ENCODE measurements around the gene TNFRSF12A. TPM values are rescaled to one million over a fixed set of nuclear protein-coding genes. Genes with fewer than 3 reads are reported as not detected.

Gene TNFRSF12A
- polyA plus RNA-seq, 1 donor (not counting 4 experiments of a cell fraction or from before 2014, with no cell fraction given) = 147 TPM

DNA sequence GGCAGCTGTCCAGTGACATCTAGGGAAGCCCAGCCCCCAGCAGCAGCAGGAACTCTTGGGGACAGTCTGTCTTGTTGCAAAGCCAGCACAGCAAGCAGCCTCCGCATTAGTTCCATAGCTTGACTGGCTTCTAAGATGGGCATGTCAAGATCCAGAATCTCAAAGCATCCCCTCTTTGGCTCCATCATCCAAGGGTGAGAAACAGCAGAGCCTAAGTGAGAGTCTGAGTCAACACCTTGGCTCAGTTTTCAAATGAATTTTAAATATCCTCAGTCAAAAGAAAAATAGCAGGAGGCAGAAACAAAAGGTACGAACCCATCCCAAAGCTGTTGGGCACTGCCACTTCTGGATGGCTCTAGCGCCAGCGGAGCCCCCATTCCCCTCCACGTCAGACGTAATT is 5.2 kb upstream of the TNFRSF12A start:
- Histone ChIP-seq H3K4me2 (ENCODE audit: control insufficient read depth, extremely low read depth, insufficient read depth, low read depth, low read length) (no peak overlapping the region), H4K20me1 (ENCODE audit: control insufficient read depth, extremely low read depth, insufficient read depth, low read length) (no peaks in the 10 kb centered on the region), H3K9me1 (ENCODE audit: control insufficient read depth, extremely low read depth, insufficient read depth, low read length) (no peaks in the 10 kb centered on the region), H3K4me1 (ENCODE audit: control insufficient read depth, extremely low read depth, insufficient read depth, low read length) (peaks cover 15% of the 10 kb centered on the region), H3K36me3 (ENCODE audit: control insufficient read depth in 2 of 2, extremely low read depth in 1 of 2, insufficient read depth in 2 of 2, low read length in 2 of 2) (no peaks in the 10 kb centered on the region), H3K27me3 (ENCODE audit: control insufficient read depth, extremely low read depth, insufficient read depth, low read length) (peaks cover 35% of the 10 kb centered on the region), H2AFZ (ENCODE audit: control insufficient read depth, low read length) (no peak overlapping the region), H3K4me3 (ENCODE audit: control insufficient read depth in 2 of 3, extremely low read depth in 1 of 3, insufficient read depth in 2 of 3, low read depth in 1 of 3, low read length in 3 of 3) (no peak overlapping the region), H3K27ac (ENCODE audit: control insufficient read depth, insufficient read depth, low read length) (no peak overlapping the region), H3K9ac (ENCODE audit: control insufficient read depth, extremely low read depth, insufficient read depth, low read length) (no peak overlapping the region), H3K9me3 (ENCODE audit: control insufficient read depth, low read depth, low read length) (no peaks in the 10 kb centered on the region), H3K79me2 (ENCODE audit: control insufficient read depth, insufficient read depth, low read length) (no peaks in the 10 kb centered on the region)
- dilution Hi-C loops (cut with MboI; ENCODE audit: extremely low pct_ligation_motif_present, low sequenced_read_pairs) = no loop called here
- DNase-seq (ENCODE audit: low read depth, low spot score) (no peak), FAIRE-seq (no peak)
- TF ChIP-seq EZH2 (IDR thresholded peaks at IDR 0.05; ENCODE audit: low read length) = no peak
- TF ChIP-seq, protein P1, sequence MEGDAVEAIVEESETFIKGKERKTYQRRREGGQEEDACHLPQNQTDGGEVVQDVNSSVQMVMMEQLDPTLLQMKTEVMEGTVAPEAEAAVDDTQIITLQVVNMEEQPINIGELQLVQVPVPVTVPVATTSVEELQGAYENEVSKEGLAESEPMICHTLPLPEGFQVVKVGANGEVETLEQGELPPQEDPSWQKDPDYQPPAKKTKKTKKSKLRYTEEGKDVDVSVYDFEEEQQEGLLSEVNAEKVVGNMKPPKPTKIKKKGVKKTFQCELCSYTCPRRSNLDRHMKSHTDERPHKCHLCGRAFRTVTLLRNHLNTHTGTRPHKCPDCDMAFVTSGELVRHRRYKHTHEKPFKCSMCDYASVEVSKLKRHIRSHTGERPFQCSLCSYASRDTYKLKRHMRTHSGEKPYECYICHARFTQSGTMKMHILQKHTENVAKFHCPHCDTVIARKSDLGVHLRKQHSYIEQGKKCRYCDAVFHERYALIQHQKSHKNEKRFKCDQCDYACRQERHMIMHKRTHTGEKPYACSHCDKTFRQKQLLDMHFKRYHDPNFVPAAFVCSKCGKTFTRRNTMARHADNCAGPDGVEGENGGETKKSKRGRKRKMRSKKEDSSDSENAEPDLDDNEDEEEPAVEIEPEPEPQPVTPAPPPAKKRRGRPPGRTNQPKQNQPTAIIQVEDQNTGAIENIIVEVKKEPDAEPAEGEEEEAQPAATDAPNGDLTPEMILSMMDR (optimal IDR thresholded peaks at IDR 0.05 in 1 of 3, IDR thresholded peaks at IDR 0.05 in 1 of 3, conservative IDR thresholded peaks at IDR 0.05 in 1 of 3; ENCODE audit: extremely low read depth in 1 of 3, insufficient read depth in 2 of 3, low read length in 3 of 3) = no peak

DNA sequence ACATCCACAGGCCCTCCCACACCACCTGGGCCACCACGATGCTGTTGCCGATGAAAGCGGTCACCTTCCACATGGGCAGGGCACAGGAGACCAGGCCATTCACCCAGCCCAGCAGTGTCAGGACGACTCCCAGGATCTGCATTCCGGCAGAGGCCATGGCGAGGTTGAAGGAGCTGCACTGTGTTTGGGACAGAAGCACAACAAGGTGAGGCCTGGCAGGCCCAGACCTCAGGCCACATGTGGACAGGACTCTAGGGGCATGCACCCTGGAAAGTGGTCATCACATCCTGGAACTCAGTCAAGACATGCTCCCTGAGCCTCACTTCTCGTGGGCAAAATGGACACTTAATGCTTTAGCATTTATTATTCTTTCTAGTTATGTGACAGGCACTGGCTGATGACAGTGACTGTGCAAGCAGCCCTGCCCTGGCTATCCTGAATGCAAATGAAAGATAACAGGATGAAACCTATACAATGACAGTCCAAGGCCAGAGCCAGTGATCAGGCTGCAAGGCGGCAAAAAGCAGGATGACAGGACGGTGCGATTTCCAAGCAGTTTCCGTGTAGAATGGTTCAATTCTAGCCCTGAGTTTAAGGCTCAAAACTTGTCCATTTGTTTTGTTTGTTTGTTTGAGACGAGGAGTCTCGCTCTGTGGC is 4.2 kb upstream of the TNFRSF12A start:
- no peak for TF ChIP-seq EZH2 (IDR thresholded peaks at IDR 0.05; ENCODE audit: low read length)
- TF ChIP-seq, protein P1 (optimal IDR thresholded peaks at IDR 0.05 in 1 of 3, IDR thresholded peaks at IDR 0.05 in 1 of 3, conservative IDR thresholded peaks at IDR 0.05 in 1 of 3; ENCODE audit: extremely low read depth in 1 of 3, insufficient read depth in 2 of 3, low read length in 3 of 3) = no peak
- no peaks in the 10 kb centered on the region for H3K9me3 ChIP-seq (ENCODE audit: control insufficient read depth, low read depth, low read length)
- peaks cover 31% of the 10 kb centered on the region for H3K27me3 ChIP-seq (ENCODE audit: control insufficient read depth, extremely low read depth, insufficient read depth, low read length)
- no peak overlapping the region for H3K4me2 ChIP-seq (ENCODE audit: control insufficient read depth, extremely low read depth, insufficient read depth, low read depth, low read length)
- no peaks in the 10 kb centered on the region for H3K79me2 ChIP-seq (ENCODE audit: control insufficient read depth, insufficient read depth, low read length)
- FAIRE-seq (no peak), DNase-seq (ENCODE audit: low read depth, low spot score) (no peak)
- no peak overlapping the region for H3K27ac ChIP-seq (ENCODE audit: control insufficient read depth, insufficient read depth, low read length)
- no peaks in the 10 kb centered on the region for H3K36me3 ChIP-seq (ENCODE audit: control insufficient read depth in 2 of 2, extremely low read depth in 1 of 2, insufficient read depth in 2 of 2, low read length in 2 of 2)
- H3K4me3 ChIP-seq (ENCODE audit: control insufficient read depth in 2 of 3, extremely low read depth in 1 of 3, insufficient read depth in 2 of 3, low read depth in 1 of 3, low read length in 3 of 3) = no peak overlapping the region
- dilution Hi-C loops (cut with MboI; ENCODE audit: extremely low pct_ligation_motif_present, low sequenced_read_pairs) = no loop called here
- H3K4me1 ChIP-seq (ENCODE audit: control insufficient read depth, extremely low read depth, insufficient read depth, low read length) = peaks cover 12% of the 10 kb centered on the region
- no peaks in the 10 kb centered on the region for H4K20me1 ChIP-seq (ENCODE audit: control insufficient read depth, extremely low read depth, insufficient read depth, low read length)
- H3K9ac ChIP-seq (ENCODE audit: control insufficient read depth, extremely low read depth, insufficient read depth, low read length) = no peak overlapping the region
- no peak overlapping the region for H2AFZ ChIP-seq (ENCODE audit: control insufficient read depth, low read length)
- H3K9me1 ChIP-seq (ENCODE audit: control insufficient read depth, extremely low read depth, insufficient read depth, low read length) = no peaks in the 10 kb centered on the region
